B cell (primary cell): ENCODE results near the gene ATP8B2.

Source experiments
- EZH2 ChIP-seq: IDR thresholded peaks from 2 replicates; pipeline ENCODE4 v1.6.1; 2012; ENCODE audit warnings: borderline replicate concordance, low read depth, mild to moderate bottlenecking, moderate library complexity, low read length; ENCODE audit not compliant: insufficient read depth, poor library complexity, severe bottlenecking
- TF ChIP-seq, protein P1 (sequence below): fragments of 200-600 bp; IDR thresholded peaks from one replicate; pipeline ENCODE4 v1.8.0; 2022; ENCODE audit warnings: antibody characterized with exemption, mild to moderate bottlenecking

DNA sequence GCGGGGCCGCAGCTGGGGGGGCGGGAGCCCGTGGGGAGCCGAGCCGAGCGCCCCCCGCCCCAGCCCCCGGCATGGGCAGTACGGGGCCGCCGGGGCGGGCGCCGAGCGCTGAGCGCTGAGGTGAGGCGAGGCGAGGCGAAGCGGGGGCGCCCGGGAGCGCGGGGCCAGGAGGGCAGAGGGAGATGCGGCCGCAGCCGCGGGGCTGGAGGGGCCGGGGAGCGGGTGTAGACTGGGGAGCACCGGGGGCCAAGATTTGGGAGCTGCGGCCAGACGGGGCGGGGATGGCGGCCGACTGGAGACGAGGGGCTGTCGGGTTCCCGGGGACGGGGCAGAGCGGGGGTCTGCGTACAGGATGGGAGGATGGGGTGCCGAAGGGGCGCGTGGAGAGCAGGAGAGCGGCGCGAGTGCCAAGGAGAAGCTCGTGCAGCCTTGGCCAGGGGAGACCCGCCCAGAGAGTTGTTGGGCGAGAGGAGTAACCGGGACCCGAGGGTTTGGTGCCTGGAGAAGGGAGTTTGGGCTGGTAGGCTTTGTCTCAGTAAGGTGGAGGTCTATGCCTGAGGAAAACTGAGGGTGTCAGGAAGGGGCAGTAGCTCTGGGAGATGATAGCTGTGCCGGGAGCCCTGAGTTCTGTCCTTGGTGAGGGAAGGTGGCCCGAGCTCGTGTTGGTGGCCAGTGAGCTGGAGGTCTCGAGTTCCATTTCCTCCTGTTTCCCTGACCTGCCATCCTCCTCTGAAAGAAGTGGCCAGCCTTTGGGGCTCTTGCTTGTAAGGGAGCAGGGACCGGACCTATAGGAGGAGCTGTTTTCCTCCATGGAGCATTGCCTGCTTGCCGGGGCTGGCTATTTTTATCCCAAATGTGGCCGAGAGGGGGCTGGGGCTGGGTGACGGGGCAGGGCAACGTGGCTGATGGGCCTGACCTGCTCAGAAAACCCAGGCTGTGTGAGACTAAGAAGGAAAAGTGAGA is 539 bp downstream of the ATP8B2 start:
- TF ChIP-seq, protein P1, sequence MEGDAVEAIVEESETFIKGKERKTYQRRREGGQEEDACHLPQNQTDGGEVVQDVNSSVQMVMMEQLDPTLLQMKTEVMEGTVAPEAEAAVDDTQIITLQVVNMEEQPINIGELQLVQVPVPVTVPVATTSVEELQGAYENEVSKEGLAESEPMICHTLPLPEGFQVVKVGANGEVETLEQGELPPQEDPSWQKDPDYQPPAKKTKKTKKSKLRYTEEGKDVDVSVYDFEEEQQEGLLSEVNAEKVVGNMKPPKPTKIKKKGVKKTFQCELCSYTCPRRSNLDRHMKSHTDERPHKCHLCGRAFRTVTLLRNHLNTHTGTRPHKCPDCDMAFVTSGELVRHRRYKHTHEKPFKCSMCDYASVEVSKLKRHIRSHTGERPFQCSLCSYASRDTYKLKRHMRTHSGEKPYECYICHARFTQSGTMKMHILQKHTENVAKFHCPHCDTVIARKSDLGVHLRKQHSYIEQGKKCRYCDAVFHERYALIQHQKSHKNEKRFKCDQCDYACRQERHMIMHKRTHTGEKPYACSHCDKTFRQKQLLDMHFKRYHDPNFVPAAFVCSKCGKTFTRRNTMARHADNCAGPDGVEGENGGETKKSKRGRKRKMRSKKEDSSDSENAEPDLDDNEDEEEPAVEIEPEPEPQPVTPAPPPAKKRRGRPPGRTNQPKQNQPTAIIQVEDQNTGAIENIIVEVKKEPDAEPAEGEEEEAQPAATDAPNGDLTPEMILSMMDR = peak; percentile 31
- TF ChIP-seq EZH2 = no peak
